Loucy (cell line): Measurements from ENCODE around the gene FURIN.

Source experiments
- H2AFZ ChIP-seq: fragments of 200-600 bp; sonication (generic); 2 replicates; pipeline ENCODE4 v1.6.0; 2016; ENCODE audit warnings: antibody characterized with exemption, mild to moderate bottlenecking, low read length, moderate library complexity
- H3F3A ChIP-seq: fragments of 200-600 bp; 2 replicates; pipeline ENCODE4 v1.6.0; 2016; ENCODE audit warnings: antibody characterized with exemption, low read depth, mild to moderate bottlenecking
- H3K27me3 ChIP-seq: fragments of 200-600 bp; sonication (generic); 2 replicates; pipeline ENCODE4 v1.6.1; 2014; ENCODE audit warnings: low read length, mild to moderate bottlenecking; ENCODE audit not compliant: insufficient read depth, poor library complexity, severe bottlenecking
- H3K36me3 ChIP-seq: fragments of 200-600 bp; sonication (generic); 2 replicates; pipeline ENCODE4 v1.6.1; 2016; ENCODE audit warnings: low read length; ENCODE audit not compliant: insufficient read depth
- H3K4me1 ChIP-seq: fragments of 200-600 bp; sonication (generic); 2 replicates; pipeline ENCODE4 v1.5.1; 2014; ENCODE audit warnings: low read length, mild to moderate bottlenecking; ENCODE audit not compliant: insufficient read depth, poor library complexity, severe bottlenecking
- H3K4me2 ChIP-seq: fragments of 200-600 bp; sonication (generic); 2 replicates; pipeline ENCODE4 v1.6.0; 2014; ENCODE audit warnings: antibody characterized with exemption, low read length, low read depth, mild to moderate bottlenecking; ENCODE audit not compliant: poor library complexity, severe bottlenecking
- H3K4me3 ChIP-seq: fragments of 200-600 bp; sonication (generic); 2 replicates; pipeline ENCODE4 v1.5.1; 2014; ENCODE audit warnings: low read length, mild to moderate bottlenecking, mixed read lengths; ENCODE audit not compliant: poor library complexity, severe bottlenecking
- H3K79me2 ChIP-seq: fragments of 200-600 bp; sonication (generic); 2 replicates; pipeline ENCODE4 v1.6.1; 2014; ENCODE audit warnings: low read length; ENCODE audit not compliant: insufficient read depth
- H3K9ac ChIP-seq: fragments of 200-600 bp; sonication (generic); 2 replicates; pipeline ENCODE4 v1.6.0; 2014; ENCODE audit warnings: mild to moderate bottlenecking, low read depth, low read length, moderate library complexity; ENCODE audit not compliant: poor library complexity, severe bottlenecking
- H3K9me2 ChIP-seq: fragments of 200-600 bp; sonication (generic); replicated peaks from 2 replicates; pipeline ENCODE4 v1.6.1; 2016; ENCODE audit warnings: low read depth, low read length, mixed read lengths
- H3K9me3 ChIP-seq: fragments of 200-600 bp; sonication (generic); 2 replicates; pipeline ENCODE4 v1.6.1; 2014; ENCODE audit warnings: mild to moderate bottlenecking, antibody characterized with exemption, low read length, low read depth; ENCODE audit not compliant: insufficient read depth
- H4K20me1 ChIP-seq: fragments of 200-600 bp; sonication (generic); 2 replicates; pipeline ENCODE4 v1.6.0; 2014; ENCODE audit warnings: antibody characterized with exemption, low read length, mild to moderate bottlenecking; ENCODE audit not compliant: insufficient read depth, poor library complexity, severe bottlenecking
- CTCF ChIP-seq: fragments of 200-600 bp; sonication (generic); conservative IDR thresholded peaks from 2 replicates; pipeline ENCODE4 v1.5.1; 2014; ENCODE audit warnings: mild to moderate bottlenecking, antibody characterized with exemption, low read length
- EZH2phosphoT487 ChIP-seq: fragments of 200-600 bp; IDR thresholded peaks from 2 replicates; pipeline ENCODE4 v1.6.1; 2018; ENCODE audit warnings: antibody characterized with exemption, mild to moderate bottlenecking, moderate library complexity, borderline replicate concordance

Gene FURIN

GRCh38 chr15:90911906-90912769 lies 43.8 kb downstream of the FURIN start:
- no peak overlapping the region for H3K9ac ChIP-seq
- H4K20me1 ChIP-seq: no peaks in the 10 kb centered on the region
- no peak overlapping the region for H3K4me2 ChIP-seq
- H3F3A ChIP-seq: no peaks in the 10 kb centered on the region
- no peaks in the 10 kb centered on the region for H3K9me3 ChIP-seq
- H3K36me3 ChIP-seq: peaks cover 21% of the 10 kb centered on the region; the same call in 1 of the 2 replicates
- H3K4me3 ChIP-seq: no peak overlapping the region
- TF ChIP-seq CTCF: no peak
- TF ChIP-seq EZH2phosphoT487: no peak
- H3K4me1 ChIP-seq: no peaks in the 10 kb centered on the region
- H3K79me2 ChIP-seq: no peaks in the 10 kb centered on the region
- no peak overlapping the region for H2AFZ ChIP-seq
- no peaks in the 10 kb centered on the region for H3K27me3 ChIP-seq
- H3K9me2 ChIP-seq: no peaks in the 10 kb centered on the region

GRCh38 chr15:90912770-90913075 lies 44.3 kb downstream of the FURIN start:
- Histone ChIP-seq H3K79me2 (no peaks in the 10 kb centered on the region), H2AFZ (no peak overlapping the region), H4K20me1 (no peaks in the 10 kb centered on the region), H3K9me3 (no peaks in the 10 kb centered on the region), H3K9ac (no peak overlapping the region), H3K4me3 (no peak overlapping the region), H3K27me3 (no peaks in the 10 kb centered on the region), H3K36me3 (peaks cover 21% of the 10 kb centered on the region; the same call in 1 of the 2 replicates), H3F3A (no peaks in the 10 kb centered on the region), H3K9me2 (no peaks in the 10 kb centered on the region), H3K4me1 (no peaks in the 10 kb centered on the region), H3K4me2 (no peak overlapping the region)
- TF ChIP-seq CTCF (no peak), EZH2phosphoT487 (no peak)

GRCh38 chr15:90913398-90913944 lies 45.1 kb downstream of the FURIN start:
- Histone ChIP-seq H3K4me1 (no peaks in the 10 kb centered on the region), H3K36me3 (peaks cover 23% of the 10 kb centered on the region; the same call in 1 of the 2 replicates), H3K27me3 (no peaks in the 10 kb centered on the region), H4K20me1 (no peaks in the 10 kb centered on the region), H3K9me2 (no peaks in the 10 kb centered on the region), H3K79me2 (no peaks in the 10 kb centered on the region), H3F3A (no peaks in the 10 kb centered on the region), H2AFZ (no peak overlapping the region), H3K4me3 (no peak overlapping the region), H3K9ac (no peak overlapping the region), H3K9me3 (no peaks in the 10 kb centered on the region), H3K4me2 (no peak overlapping the region)
- no peak for TF ChIP-seq CTCF
- no peak for TF ChIP-seq EZH2phosphoT487
